Upper lobe of left lung (tissue), 4 donors: ENCODE results near the gene CMSS1.
"Not testable (repeated sequence)": the region's sequence is repeated elsewhere in the genome, so short reads cannot be mapped to it uniquely, and the experiment has no call there.

Experiments used
- EP300 ChIP-seq, 4 donors: sonication (generic); formaldehyde crosslinking; IDR thresholded peaks; one replicate each; pipeline ENCODE4 v1.5.1; 2017; ENCODE audit warnings: antibody characterized with exemption in 4 of 4, control low read depth in 2 of 4
- POLR2AphosphoS5 ChIP-seq, 2 donors: sonication (generic); formaldehyde crosslinking; IDR thresholded peaks; one replicate each; pipeline ENCODE4 v1.5.1; 2017; ENCODE audit warnings: antibody characterized with exemption in 2 of 2
- TF ChIP-seq, protein P1 (sequence below), 6 experiments: fragments of 450-650 bp in 4 of 6; fragments of 200-600 bp in 2 of 6; sonication (generic) in 2 of 6; IDR thresholded peaks; one replicate each; pipeline ENCODE4 v1.5.1; 2016 to 2019; ENCODE audit warnings: antibody characterized with exemption in 6 of 6

DNA sequence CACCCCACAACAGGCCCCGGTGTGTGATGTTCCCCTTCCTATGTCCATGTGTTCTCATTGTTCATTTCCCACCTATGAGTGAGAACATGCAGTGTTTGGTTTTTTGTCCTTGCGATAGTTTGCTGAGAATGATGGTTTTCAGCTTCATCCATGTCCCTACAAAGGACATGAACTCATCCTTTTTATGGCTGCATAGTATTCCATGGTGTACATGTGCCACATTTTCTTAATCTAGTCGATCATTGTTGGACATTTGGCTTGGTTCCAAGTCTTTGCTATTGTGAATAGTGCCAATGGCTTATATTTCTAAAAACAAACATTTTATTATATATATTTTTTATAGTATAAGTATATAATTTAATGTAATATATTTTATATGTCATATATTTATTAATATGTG, 233.9 kb downstream of the CMSS1 start:
- TF ChIP-seq, protein P1, sequence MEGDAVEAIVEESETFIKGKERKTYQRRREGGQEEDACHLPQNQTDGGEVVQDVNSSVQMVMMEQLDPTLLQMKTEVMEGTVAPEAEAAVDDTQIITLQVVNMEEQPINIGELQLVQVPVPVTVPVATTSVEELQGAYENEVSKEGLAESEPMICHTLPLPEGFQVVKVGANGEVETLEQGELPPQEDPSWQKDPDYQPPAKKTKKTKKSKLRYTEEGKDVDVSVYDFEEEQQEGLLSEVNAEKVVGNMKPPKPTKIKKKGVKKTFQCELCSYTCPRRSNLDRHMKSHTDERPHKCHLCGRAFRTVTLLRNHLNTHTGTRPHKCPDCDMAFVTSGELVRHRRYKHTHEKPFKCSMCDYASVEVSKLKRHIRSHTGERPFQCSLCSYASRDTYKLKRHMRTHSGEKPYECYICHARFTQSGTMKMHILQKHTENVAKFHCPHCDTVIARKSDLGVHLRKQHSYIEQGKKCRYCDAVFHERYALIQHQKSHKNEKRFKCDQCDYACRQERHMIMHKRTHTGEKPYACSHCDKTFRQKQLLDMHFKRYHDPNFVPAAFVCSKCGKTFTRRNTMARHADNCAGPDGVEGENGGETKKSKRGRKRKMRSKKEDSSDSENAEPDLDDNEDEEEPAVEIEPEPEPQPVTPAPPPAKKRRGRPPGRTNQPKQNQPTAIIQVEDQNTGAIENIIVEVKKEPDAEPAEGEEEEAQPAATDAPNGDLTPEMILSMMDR (IDR thresholded peaks at IDR 0.05), result not testable (repeated sequence)
- not testable (repeated sequence) for TF ChIP-seq EP300, POLR2AphosphoS5 (IDR thresholded peaks at IDR 0.05)
